Measurements from ENCODE around the gene GPR84.

Gene GPR84

GRCh38 chr12:54374562-54375258 is 10.4 kb upstream of the GPR84 start:
- DNase-seq (ENCODE audit: low read depth, low spot score): no peak

GRCh38 chr12:54373649-54374561 is 9.6 kb upstream of the GPR84 start:
- DNase-seq (ENCODE audit: low read depth, low spot score): no peak

- no peak for DNase-seq (ENCODE audit: low read depth, low spot score)
Measured at GRCh38 chr12:54372113-54372806, 8.0 kb upstream of the GPR84 start.

- no peak for DNase-seq (ENCODE audit: low read depth, low spot score)
Measured at GRCh38 chr12:54371328-54372112, 7.2 kb upstream of the GPR84 start.

- DNase-seq (ENCODE audit: low read depth, low spot score): peak; percentile 94
Measured at GRCh38 chr12:54370171-54370730, 6.0 kb upstream of the GPR84 start.

- DNase-seq (ENCODE audit: low read depth, low spot score): no peak
Measured at GRCh38 chr12:54369597-54370131, 5.4 kb upstream of the GPR84 start.

- DNase-seq (ENCODE audit: low read depth, low spot score): peak; percentile 85
Measured at GRCh38 chr12:54368709-54369596, 4.7 kb upstream of the GPR84 start.

GRCh38 chr12:54368025-54368708 is 3.9 kb upstream of the GPR84 start:
- DNase-seq (ENCODE audit: low read depth, low spot score): no peak

- no peak for DNase-seq (ENCODE audit: low read depth, low spot score)
Measured at GRCh38 chr12:54363618-54364017, 668 bp downstream of the GPR84 start.

- no peak for DNase-seq (ENCODE audit: low read depth, low spot score)
Measured at GRCh38 chr12:54363047-54363446, 1.2 kb downstream of the GPR84 start.

GRCh38 chr12:54360717-54361456 is 3.4 kb downstream of the GPR84 start:
- peak; percentile 90 for DNase-seq (ENCODE audit: low read depth, low spot score)

GRCh38 chr12:54359762-54360351 is 4.4 kb downstream of the GPR84 start:
- DNase-seq (ENCODE audit: low read depth, low spot score): no peak

- peak; percentile 99 for DNase-seq (ENCODE audit: low read depth, low spot score)
Measured at GRCh38 chr12:54358945-54359761, 5.1 kb downstream of the GPR84 start.

GRCh38 chr12:54358191-54358944 is 5.9 kb downstream of the GPR84 start:
- no peak for DNase-seq (ENCODE audit: low read depth, low spot score)

- no peak for DNase-seq (ENCODE audit: low read depth, low spot score)
Measured at GRCh38 chr12:54357506-54358190, 6.6 kb downstream of the GPR84 start.

GRCh38 chr12:54356951-54357356 is 7.3 kb downstream of the GPR84 start:
- DNase-seq (ENCODE audit: low read depth, low spot score): peak; percentile 54

Data from ELF-1 (cell line).